Mesangial cell (primary cell): Measurements from ENCODE around the gene MAST4. TPM values are rescaled to one million over a fixed set of nuclear protein-coding genes. Genes with fewer than 3 reads are reported as not detected.

Experiments
- total RNA-seq: library from RNA; depleted of rRNA; stranded (reverse); fragments of >200 nt; gene quantifications from 2 replicates; pipeline ENCODE4 v1.2.3, GENCODE V29; 2015

The MAST4 gene
- total RNA-seq, result 3.4 and 4.7 TPM in 2 replicates

DNA sequence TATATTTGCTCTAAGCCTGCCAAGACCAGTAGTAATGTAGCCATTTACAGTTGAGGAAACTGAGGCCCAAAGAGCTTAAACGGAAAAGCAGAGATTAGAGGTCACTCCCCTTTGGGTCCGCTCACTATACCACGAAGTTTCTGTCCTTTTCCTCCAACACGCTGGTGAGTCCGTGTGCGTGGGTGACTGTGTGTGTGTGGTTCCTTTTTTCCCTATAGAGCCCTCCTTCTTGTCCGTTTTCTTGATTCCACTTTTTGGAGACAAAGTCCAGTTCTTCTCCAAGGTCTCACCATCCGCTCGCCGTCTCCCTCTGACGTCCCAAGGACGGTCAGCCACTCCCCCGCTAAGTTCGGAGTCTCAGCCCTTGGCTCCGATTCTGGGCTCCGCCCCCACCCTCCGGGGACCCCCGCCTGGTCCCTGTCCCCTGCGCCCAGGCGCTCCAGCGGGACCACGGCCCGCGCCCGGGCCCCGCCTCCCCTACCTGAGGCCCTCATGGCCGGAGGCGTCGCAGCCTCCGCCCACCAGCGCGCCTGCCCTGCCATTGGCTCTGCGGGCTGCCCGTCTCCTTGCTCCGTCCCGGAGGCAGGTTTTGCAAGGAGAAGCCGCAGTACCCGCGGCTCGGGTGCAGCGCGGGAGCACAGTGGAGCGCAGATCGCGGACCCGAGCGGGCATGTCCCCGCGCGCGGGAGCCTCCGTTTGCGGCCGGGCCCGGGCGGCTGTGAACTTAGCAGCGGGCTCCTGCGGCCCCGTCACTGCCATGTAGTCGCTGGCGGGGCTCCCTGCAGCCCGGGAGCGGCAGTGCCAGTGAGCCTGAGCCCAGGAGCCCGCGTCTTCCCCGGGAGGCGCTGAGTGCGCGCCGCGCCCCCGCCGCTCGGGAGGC is at the start of gene MAST4:
TSS of gene MAST4 (plus strand) at position 638 of the 880 bp plus-strand sequence. CDS start 263 bp downstream, outside the sequence.

DNA sequence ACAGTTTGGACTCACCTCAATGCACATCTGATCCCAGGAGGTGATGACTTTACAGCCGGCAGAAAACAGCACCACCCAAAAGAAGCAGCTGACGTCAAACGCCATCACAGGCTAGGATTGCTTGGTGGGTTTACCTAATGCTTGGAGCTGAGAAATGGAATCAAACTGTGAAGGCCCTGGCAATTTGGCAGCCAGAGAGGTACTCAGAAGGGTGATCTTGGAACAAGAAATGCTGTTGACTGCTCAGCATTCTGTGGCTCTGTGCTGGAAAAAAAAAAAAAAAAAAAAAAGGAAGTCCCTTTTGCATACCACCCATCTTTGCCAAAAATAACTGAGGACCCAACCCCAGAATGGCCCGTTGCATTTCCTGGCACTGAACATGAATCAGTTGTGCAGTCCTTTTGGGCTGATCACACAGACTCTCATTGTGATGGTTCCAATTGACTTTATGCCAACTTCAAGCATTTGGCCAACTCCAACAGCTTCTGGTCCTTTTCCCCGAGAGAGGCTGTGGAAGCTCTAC is 600.4 kb downstream of the MAST4 start, which contains the start of gene CD180:
TSS of gene CD180 (minus strand) at position 263 of the 523 bp plus-strand sequence. CDS start at position 105, 158 bp downstream.

